Measurements from ENCODE around the gene CCNQ.

CCNQ gene

DNA sequence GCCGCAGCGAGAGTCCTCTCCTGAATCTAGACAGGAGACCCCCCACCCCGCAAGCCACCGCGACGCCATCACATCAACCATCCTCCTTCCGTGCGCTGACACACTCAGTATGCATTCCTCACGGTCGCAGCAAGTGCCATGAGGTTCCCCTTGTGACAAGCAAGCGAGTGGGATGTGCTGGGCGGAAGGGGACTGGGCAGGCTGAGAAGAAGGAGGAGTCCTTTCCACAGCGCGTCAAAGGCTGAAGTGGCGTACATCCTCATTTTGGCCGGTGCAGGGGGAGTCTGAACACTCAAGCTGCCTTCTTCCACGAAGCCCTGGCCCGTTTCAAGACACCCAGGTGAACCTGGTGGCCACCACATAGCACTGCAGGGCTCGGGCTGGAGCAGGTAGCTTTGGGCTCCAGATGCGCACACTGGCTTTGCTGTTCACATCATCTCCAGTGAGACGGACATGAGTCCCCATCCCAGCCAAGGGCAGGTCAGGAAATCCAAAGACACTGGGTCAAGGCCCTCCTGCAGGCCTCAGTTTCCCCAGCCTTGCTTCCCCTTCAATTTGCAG, 30.4 kb downstream of the CCNQ start:
- no peak for DNase-seq

DNA sequence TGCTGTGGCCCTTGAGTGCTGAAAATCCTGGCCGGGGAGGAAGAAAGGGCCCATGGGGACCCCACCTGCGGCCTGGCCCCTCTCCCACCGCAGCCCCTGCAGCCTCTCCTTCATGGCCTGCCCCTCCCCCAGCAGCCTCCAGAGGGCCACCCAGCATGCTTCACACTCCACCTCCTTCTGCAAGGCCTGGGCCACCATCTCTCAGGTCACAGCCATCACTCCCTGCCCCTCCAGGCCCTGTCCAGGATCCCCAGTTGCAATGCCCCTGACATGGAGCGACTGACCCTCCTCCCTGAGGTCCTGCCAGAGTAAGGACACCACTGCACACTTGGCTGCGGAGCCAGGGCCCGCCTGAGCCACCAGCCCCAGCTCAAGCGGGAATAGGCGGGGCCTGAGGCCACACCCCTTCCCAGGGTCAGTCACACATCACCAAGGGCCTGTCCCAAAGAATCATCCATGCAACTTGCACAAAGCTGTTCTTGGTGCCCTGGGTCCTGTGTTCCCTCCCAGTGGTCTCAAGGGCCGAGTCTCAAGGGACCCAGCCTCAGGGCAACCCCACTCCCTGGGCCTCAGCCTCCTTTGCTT, 32.9 kb downstream of the CCNQ start:
- no peak for DNase-seq

DNA sequence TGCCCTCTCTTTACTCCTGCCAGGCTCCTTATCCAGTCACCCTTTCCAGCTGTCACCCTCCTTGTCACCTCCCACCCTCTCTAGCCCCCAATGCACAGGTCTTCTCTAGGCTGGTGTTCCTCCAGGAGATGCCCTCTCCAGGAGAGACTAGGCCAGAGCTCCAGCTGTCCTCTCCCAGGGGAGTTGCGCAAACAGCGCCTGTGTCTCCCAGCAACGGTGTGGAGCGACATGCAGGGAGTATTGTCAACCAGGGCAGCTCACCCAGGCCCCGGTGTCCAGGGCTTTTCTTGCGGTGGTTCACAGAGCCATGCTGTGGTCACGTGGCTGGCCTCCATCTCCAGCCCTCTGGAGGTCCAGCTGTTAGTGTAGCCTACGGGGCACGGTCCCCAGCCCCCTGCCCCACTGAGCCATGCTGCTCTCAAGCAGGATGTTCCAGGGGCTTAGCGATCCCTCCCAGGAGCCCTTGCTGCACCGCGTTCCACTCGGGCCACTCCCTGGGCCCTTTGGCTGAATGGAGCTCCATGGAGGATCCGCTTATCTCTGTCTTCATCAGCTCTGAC, 34.8 kb downstream of the CCNQ start:
- no peak for DNase-seq

DNA sequence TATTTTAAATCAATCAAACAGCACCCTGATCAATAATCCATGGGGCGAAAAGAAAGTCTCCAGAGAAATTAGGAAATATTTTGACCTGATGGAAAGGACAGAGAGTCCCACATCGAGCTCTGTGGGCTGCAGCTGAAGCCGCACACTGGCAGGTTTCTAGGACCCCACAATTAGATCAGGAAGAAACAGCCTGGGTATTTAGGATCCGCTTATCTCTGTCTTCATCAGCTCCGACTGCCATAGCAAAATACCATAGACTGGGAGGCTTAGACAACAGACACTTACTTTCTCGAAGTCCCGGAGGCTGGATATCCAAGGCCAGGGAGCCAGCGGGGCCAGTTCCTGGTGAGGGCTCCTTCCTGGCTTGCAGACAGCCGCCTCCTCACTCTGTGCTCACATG, 36.4 kb downstream of the CCNQ start:
- no peak for DNase-seq

DNA sequence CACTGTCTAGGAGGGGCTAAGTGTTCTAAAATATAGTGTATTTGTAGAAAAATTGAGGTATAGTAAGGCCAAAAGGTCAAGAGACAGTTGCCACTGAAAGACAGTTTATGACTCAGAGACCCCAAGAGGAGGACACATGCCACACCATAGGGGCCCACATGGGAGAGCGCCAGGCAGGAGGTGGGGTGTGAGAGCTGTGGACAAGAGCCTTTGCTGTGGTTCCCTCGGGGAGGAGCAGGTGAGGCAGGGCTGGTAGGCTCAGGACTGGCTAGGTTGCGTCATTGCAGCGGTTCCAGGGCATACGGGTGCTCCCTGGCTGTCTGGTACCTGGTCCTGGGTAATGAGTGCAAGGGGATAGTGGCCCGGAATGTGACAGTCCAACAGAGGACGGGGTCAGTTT, 37.6 kb downstream of the CCNQ start:
- DNase-seq = no peak

DNA sequence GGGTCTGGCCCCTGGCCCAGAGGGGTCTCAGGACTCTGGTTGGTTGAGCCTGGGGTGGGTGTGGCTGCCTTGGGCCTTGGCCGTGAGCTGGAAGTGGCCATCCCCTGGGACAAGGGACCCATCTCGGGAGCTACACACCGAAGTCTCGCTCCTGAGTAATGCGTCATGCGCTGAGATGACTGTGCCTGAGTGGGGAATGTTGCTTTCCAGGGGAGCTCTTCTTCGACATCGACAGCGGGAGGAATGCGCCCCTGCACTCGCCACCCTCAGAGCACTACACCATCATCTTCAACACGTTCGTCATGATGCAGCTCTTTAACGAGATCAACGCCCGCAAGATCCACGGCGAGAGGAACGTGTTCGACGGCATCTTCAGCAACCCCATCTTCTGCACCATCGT, 38.5 kb downstream of the CCNQ start:
- DNase-seq = no peak

DNA sequence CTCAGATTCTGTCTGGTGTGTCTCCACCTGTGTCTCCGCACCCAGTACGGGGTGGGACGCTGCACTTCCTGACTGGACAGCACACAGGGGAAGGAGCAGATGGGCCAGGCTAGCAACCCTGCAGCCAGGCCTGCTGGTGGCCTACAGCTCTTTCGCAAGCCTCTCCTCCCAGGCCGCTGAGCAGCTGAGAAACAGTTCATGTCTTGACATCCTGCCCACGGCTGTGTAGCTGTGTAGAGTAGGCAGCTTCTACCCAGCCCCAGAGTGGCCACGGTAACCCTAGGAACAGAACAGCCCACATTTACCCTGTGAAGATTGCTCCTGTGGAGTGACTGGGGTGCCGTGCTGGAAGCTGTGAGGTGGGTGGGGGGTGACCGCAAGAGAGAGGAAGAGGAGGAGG, 38.9 kb downstream of the CCNQ start:
- DNase-seq = no peak

DNA sequence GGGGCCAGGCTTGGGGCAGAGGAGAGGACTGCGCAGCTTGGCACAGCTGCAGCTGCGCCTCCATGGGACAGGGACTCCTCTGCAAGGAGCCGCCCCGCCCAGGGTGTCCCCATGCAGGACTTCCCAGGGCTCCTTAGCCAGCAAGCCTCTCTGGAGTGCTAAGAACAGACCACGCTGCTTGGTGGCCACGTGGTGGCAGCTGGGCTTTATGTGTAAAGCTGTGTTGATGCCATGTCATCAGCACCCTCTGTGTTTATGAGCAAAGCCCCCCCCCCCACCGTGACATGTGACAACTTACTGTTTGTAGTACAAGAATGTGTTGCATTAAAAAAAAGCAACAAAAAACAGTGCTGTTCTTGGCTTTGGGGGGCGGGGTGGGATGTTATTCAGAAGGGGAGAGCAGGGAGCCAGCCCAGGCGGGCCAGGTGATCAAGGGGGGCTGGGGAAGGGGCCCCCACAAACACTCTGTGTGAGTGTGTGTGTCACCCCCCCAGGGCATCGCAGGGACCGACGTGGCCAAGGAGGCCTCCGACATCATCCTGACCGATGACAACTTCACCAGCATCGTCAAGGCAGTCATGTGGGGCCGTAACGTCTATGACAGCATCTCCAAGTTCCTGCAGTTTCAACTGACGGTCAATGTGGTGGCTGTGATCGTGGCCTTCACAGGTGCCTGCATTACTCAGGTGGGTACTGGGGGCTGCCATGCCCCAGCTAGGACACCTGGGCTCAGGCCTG, 41.2 kb downstream of the CCNQ start:
- DNase-seq = no peak

DNA sequence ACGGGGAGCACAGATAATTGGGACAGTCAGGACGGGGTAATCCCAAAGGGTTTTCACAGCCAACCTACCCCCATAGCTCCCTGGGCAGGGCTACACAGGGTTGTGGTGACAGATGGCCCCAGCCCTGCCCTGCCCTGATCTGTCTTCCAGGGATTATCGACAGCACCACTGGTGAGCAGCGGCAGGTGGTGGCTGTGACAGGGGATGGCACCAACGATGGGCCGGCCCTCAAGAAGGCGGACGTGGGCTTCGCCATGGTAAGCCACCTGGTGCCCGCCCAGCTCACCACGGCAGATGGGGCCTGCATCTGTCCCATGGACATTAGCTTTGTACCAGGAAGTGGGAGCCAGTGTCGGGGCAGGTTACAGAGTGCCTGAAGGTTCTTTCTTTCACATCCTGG, 42.2 kb downstream of the CCNQ start:
- no peak for DNase-seq

DNA sequence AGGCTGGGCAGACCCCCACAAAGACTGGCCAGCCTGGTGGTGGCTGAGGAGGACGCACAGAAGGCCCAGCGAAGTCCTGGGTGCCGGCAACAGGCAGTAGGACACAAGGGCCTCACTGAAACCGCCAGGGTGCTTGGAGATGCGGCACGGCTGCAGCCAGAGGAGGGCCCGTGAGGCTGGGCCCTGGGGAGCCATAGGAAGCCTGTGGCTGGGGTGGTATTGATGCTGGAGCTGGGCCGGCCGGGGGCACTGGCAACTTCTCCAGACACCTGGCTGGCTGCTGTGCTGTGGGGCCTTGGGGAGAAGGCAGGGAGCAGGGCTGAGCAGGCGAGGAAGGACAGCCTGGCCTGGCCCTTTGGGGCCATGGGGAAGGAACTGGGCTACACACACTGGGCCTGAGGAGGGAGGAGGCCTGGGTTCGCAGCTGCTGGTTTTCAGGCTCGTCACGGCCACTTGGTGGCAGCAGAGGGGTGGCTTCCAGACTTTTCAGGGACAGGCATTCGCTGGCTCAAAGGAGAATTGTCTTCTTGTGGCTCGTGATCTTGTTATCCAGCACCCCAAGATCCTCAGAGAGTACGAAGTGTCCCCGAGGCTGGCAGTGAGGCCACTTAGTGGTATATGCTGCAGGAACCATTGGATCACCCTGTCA, 44.3 kb downstream of the CCNQ start:
- DNase-seq = peak; percentile 17 to 23

DNA sequence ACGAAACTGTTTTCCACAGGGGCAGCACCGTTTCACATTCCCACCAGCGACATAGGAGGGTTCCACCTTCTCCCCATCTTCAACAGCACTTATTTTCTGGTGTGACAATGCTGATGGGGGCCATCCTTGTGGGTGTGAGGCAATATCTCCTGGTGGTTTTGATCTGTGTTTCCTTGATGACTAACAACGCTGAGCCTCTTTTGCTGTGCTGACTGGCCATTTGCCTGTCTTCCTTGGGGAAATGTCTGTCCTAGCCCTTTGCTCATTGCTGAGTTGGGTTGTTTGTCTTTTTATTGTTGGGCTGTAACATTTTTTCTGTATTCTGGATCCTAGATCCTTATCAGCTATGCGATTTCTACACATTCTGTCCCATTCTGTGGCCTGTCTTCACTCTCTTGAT, 47.8 kb downstream of the CCNQ start:
- no peak for DNase-seq

DNA sequence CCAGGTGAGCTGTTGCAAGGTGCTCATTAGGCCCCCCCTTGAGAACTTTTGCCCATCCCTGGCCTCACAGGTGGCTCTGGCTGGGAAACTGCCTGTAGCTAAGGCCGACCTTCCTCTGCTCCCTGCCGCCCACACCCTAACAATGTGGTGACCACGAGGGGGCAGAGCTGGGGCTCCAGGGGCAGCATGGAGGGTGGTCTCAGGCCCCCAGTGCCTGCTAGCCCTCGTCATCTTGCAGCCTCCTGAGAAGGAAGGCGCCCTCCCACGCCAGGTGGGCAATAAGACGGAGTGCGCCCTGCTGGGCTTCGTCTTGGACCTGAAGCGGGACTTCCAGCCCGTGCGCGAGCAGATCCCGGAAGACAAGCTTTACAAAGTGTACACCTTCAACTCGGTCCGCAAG, 49.1 kb downstream of the CCNQ start:
- DNase-seq = no peak

DNA sequence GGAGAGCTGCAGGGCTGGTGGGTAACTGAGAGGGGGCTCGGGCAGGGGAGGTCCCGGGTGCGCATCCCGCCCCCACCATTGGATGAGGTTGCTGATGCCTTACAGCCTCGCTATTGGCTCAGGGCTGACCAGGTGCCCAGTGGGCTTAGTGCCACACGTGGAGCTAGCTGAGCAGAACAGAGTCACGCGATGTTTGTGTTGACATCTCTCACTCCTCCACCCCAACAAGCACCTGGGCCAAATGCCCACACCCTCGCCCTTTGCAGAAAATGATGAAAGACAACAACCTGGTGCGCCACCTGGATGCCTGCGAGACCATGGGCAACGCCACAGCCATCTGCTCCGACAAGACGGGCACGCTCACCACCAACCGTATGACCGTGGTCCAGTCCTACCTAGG, 49.7 kb downstream of the CCNQ start:
- DNase-seq = no peak

DNA sequence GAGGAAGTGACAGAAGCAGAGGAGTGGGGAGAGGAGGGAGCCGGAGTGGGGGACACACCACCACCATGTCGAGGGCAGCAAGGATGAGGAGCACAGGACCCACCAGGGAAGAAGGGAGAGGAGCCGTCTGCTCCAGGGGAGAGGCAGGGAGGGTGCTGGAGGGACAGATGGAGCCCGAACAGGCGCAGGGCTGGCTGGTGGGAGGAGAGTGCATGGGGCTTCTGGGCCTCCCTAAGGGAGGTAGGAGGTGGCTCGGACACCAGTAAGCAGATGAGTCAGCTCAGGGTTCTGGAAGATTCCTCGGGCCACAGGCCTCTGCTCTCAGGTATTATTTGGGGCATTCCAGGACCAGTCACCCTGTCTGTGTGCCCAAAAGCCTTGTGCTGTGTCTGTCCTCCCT, 51.7 kb downstream of the CCNQ start:
- DNase-seq = no peak

DNA sequence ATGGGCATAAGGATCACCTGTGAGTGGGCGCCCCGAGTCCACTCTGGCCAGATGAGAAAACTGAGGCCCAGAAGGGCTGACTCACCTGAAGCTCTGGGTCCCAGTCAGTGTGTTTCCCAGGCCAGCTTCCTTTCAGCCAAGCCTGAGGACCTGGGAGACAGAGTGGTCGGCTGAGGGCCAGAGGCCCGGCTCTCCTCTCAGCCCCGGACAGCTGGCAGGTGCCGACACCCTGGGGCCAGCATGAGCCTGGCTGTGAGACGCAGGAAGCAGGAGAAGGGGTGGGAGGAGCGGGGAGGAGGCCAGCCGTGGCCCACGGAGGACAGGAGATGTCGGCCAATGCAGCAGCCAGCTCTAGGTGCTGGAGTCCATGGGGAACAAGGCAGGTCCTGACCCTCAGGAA, 52.6 kb downstream of the CCNQ start:
- no peak for DNase-seq

DNA sequence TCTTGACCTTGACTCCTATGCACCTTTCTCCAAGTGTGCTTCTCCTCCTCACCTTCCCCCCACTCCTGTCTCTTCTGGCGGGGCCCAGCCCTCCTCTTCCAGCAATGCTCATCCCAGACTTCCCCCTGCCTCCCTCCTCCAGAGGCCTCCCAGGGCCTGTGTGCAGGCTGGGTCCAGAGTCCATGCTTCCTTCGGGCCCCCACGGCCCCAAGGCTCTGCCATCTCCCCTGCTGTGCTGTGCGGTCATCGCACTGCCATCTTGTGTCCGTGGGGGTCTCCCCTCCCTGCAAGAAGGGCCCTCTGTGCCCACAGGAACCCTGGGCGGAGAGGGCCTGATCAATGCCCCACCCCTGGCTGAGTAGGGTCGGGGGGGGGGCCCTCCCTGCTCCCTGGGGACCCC, 54.2 kb downstream of the CCNQ start:
- no peak for DNase-seq

DNA sequence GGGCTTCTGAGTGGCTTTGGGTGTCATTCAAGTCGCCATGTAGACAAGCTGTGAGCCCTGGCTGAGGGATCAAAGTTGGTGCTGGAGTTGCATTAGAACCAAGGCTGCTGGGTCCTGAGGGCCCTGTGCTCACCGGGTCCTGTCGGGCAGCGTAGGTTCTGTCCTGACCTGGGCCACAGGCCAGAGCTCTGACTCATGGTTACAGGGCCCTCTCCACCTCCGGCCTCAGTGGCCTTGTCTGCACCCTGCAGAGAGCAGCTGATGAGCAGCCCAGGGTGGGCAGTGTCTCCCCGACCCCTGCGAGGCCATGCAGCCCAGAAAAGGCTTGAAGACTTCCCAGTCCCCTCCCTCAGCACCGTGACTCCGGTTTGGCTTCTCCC, 59.0 kb downstream of the CCNQ start:
- no peak for DNase-seq

DNA sequence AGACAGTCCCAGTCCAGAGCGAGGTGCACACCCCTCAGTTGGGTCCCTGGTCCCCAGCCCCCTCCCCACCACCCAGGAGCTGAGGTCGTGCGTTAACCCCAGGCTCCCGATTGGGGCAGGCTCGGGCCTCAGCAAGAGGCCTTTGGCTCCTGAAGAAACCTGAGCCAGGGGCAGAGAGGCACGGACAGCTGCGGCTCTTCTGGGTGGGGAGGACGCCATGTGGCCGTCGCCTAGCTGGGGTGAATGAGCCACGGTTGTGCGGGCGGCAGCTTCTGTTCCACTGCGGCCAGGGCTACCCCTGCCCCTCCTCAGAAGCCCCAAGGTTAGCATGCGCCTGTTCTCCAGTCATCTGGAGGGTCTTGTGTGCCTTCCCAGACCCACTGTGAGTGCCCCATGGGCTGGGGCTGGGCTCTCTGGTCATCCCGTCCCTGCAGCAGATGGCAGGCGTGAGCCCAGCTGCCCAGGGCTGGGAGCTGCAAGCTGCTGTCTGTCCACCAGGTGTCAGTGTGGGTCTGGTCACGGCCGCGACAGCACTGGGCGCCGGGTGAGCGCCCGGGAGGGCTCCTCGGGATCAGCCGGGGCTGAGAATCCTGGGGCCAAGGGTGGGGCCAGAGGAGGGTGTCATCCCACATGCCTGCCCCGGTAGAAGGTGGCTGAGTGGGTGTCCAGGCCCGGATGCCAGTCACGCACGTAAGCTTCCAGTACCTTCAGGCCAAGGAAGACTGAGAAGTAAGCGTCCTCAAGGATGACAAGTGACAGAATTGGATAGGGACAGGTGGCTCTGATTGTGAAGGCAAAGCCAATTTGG, 59.6 kb downstream of the CCNQ start:
- peak; percentile 18 to 26 for DNase-seq

DNA sequence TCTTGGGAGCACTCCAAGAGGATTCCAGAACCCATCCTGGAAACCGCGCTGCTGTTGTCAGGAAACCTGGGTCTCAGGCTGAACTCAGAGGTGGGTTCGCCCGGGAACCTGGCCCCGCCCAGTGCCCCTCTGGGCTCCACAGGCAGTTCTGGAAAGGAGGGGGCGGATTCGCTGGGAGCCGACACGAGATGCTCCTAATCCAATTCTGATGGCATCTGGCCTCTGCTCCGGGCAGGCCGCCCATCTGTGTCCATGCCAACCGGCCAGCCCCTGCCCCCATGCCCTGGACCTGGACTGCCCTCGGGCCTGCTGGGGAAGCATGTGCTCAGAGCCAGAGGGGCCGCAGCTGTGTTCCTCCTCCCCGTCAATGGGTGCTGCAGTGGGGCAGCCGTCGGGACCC, 60.5 kb downstream of the CCNQ start:
- no peak for DNase-seq
